Stimulated activated CD4-positive, alpha-beta T cell treated with anti-CD3 and anti-CD28 coated beads, TNF-alpha, amount 100 ng/mL, for 4 hours (primary cell): ENCODE measurements around the gene PSG1.
"Not testable (repeated sequence)": the region's sequence is repeated elsewhere in the genome, so short reads cannot be mapped to it uniquely, and the experiment has no call there.

Experiments used
- DNase-seq, 3 experiments: peaks; one replicate each; pipeline ENCODE4 v3.0.0-alpha.2; 2020; ENCODE audit warnings: low read depth in 3 of 3

Gene PSG1

GRCh38 chr19:42881279-42881678 is 1.8 kb upstream of the PSG1 start:
- not testable (repeated sequence) for DNase-seq

DNA sequence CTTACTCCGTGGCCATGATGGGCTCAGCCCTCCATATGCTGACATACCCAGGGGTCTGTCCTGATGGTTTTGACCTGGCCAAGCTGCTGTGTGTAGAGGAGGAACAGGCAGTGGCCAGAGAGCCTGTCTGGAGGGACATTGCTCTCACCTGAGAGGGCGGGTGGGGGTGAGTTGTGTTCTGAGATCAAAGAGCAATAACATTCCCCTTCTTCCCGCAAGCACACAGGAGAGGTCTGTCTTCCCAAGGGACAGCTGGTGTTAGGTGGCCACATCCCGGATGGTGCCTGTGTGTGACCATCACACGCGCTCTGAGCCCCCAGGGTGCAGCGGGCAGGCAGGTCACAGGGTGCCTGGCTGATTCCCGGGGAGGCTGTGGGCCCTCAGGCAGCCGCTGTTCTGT is 1.1 kb upstream of the PSG1 start:
- DNase-seq: not testable (repeated sequence)

- DNase-seq: not testable (repeated sequence)
Observed at GRCh38 chr19:42876596-42876995, 2.9 kb downstream of the PSG1 start.

- not testable (repeated sequence) for DNase-seq
Observed at GRCh38 chr19:42875881-42876280, 3.6 kb downstream of the PSG1 start.

DNA sequence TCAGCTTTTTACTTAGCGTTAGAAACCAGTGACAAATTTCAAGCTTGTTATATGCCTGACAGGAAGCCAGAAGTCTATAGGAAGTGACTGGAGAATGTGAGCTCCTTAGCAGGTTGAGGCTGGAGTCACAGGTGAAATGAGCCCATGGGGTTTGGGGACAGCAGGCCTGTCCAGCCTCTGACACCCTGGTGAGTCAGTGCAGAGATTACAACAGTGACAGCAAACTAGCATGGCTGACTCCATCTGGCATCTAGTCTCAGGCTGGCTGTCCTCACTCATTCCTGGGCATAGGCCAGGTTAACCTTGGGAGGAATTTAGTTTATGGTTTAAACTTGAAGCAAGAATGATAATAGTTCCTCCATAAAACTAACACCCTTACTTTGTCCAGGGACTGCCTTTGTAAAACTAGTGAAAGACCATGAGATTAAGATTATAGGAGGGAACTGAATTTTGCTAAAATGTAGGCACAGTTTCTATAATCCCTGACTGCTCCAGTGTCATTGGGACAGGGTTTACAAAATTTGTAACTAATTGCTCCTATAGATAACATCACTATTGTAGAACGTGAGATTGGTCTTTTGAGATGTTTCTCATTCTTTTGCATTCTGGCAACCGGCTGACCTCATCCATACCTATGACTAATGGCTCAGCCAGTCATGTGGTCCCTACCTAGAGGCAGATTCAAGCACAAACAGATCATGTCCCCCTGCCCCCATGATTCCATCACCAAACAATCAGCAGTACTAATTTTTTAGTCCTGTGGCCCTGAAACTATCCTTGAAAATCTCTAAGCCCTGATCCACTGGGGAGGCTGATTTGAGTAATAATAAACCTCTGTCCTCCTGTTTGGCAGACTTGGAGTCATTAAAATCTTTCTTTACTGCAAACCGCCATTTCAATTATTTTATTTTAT is 4.4 kb downstream of the PSG1 start:
- DNase-seq: not testable (repeated sequence)

DNA sequence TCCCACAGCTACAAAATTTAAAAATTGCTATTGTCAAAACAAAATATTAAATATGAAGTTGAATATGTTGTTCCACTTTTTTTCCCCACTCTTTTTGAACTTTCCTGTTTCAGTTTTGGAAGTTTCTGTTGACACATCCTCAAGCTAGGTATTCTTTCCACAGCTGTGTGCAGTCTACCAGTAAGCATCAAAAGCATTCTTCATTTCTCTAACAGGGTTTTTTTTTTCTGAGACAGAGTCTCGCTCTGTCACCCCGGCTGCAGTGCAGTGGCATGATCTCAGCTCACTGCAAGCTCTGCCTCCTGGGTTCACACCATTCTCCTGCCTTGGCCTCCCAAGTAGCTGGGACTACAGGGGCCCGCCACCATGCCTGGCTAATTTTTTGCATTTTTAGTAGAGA is 5.4 kb downstream of the PSG1 start:
- DNase-seq: not testable (repeated sequence)

- DNase-seq: no peak
Observed at GRCh38 chr19:42872608-42873007, 6.9 kb downstream of the PSG1 start.

DNA sequence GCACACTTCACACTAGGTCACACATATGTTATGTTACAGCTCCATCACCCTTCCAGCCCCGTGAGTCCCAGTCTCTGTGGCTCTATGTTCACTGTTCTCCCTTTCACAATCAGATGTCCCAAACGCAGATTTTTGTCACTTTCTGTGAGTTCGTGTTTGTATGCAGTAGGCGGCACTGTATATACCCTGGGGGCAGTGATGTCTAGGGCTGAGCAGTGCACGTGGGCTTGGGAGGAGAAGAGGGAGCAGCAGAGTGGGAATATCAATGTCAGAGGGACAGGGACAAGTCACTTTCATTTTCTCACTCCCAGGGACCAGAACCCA is 22.0 kb downstream of the PSG1 start:
- no peak for DNase-seq

- not testable (repeated sequence) for DNase-seq
Observed at GRCh38 chr19:42856866-42857543, 22.5 kb downstream of the PSG1 start.

- DNase-seq: not testable (repeated sequence)
Observed at GRCh38 chr19:42854745-42855144, 24.8 kb downstream of the PSG1 start.

- not testable (repeated sequence) for DNase-seq
Observed at GRCh38 chr19:42853231-42853630, 26.3 kb downstream of the PSG1 start.

GRCh38 chr19:42852821-42853220 is 26.7 kb downstream of the PSG1 start:
- not testable (repeated sequence) for DNase-seq

DNA sequence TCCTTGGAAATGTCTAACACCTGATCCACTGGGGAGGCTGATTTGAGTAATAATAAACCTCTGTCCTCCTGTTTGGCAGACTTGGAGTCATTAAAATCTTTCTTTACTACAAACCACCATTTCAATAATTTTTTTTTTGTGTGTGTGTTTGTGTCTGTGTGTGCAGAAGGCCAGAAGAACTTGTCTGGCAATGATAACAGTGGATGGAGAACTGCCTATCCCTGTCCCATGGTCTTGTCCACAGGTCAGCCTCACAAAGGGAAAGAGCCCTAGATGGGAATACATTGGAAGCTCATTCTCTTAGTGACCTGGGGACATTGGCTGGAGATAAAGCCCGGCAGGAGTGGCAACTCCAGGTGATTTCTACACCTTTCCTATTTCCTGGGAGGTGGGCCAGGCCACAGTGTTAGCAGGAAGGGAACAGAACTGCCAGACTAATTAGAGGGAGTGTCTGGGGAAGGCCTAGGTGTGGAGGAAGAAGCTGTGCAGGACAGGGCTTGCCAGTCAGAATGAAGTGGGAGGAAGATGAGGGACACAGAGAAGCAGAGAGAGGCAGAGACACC is 27.7 kb downstream of the PSG1 start:
- DNase-seq: not testable (repeated sequence)

GRCh38 chr19:42850981-42851717 is 28.4 kb downstream of the PSG1 start:
- DNase-seq: no peak

DNA sequence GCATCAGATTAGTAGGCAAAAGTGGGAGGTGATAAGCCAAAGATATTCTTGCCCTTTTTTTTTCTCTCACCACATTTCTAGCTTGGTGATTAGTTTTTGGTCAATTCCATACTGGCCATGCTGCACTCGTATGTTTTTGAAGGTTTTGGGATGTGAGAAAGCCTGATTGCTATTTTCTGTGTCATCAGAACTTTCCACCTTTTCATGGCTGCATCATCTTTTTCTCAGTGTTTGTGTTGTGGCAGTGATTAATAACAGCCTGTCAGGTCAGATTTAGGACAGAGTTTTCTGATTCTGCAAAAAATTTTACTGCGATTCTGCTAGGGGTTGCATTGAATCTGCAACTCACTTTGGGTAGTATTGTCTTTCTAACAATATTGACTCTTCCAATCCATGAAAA is 32.9 kb downstream of the PSG1 start:
- no peak for DNase-seq

DNA sequence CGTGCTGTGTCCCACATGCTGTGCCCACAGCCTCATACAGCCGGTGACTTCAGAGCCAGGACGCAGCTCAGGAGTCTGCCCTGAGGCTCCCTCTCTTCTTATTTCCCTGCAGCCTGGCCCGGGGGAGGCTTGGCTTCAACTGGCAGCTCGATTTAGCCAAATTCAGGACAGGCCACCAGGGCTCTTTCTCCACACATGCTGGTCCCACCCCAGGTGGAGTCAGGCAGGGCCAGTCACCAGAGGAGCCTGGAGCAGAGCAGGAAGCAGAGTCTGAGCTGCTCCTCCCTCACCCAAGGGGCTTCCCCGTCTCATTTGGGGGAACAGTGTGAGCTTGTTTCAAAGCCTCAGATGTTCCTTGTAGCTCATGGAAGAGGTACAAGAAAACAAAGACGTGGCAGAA is 35.9 kb downstream of the PSG1 start:
- DNase-seq: not testable (repeated sequence)

DNA sequence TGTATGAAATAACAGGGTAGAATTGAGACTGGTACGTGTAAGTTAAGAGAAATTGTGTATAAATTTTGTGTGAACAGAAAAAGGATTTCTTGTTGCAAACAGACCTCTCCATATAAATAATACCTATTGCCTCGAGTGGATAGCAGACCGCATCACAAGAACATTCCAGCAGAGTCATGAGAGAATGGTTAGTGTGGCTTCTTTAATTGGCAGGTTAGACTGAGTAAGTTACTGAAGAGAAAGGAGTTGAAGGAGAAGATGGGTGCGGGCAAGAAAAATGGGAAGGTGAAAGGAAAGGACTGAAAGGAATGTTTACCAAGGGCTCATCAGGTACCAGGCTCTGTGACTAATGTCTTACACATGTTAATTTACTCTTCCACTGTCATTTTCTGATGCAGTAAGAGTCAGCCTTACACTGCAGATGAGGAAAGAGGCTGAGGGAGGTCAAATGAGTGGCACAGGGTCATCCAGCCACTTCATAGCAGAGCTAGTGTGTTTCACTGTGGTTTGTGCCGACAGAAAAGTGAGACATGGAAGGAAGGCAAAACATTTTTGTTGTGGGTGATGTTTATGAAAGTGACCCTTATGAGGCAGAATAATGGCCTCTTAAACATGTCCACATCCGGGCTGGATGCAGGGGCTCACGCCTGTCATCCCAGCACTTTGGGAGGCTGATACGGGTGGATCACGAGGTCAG is 46.6 kb downstream of the PSG1 start:
- DNase-seq: not testable (repeated sequence)

GRCh38 chr19:42832023-42832680 is 47.4 kb downstream of the PSG1 start:
- not testable (repeated sequence) for DNase-seq

DNA sequence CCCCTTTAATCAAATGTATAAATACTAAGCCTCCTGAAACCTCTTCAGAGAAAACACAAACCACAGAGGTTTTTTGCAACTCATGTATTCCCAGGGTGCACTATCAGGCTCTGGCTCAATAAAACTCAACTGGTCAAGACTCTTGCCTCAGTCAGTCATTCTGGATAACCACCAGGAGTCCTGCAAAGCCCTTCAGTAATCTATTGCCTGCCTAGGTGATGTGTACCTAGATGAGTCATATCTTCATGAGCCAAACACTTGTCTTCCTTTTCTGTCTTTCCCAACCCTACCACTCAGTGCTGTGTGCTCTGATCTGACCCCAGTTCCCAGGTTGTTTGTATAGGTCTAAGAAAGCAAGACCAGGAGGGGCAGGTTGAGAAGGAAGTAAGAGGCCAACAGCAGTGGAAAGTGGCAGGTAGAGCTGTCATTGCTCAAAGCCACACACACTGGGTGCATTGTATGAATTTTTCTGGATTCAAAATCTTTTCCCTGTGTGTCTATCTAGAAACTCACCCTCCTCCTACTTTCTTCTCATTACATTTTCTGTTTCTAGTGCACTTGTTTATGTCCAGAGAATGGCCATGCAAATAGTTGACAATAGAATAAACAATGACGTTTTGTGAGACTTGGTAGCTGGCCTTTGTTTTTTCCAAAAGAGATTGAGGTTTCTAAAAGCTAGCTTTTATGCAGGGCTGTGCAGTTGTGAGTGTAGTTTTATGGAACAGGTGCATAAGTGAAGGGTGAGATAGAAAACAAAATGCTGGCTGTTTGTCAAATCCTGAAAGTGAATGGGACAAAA is 48.1 kb downstream of the PSG1 start:
- DNase-seq: no peak
